NOMO-1 (cell line): ENCODE results near the gene PITPNC1.
"Not testable (repeated sequence)": the region's sequence is repeated elsewhere in the genome, so short reads cannot be mapped to it uniquely, and the experiment has no call there.

Experiments
- DNase-seq, 2 experiments: peaks; one replicate each; lab custom pipeline; 2025; ENCODE audit not compliant: unreplicated experiment in 2 of 2; lab: John Stamatoyannopoulos, UW

The PITPNC1 gene

GRCh38 chr17:67430515-67430914, 53.4 kb downstream of the PITPNC1 start:
- DNase-seq, result not testable (repeated sequence)

- DNase-seq, result peak; percentile 81 to 94
These were observed 54.4 kb downstream of the PITPNC1 start for GRCh38 chr17:67431249-67432015.

GRCh38 chr17:67433248-67433924, 56.3 kb downstream of the PITPNC1 start:
- no peak for DNase-seq

GRCh38 chr17:67434061-67434525, 57.0 kb downstream of the PITPNC1 start:
- DNase-seq, result peak; percentile 88 to 92

GRCh38 chr17:67435122-67435521, 58.0 kb downstream of the PITPNC1 start:
- peak; percentile 88 to 97 for DNase-seq

GRCh38 chr17:67435786-67436185, 58.7 kb downstream of the PITPNC1 start:
- DNase-seq, result no peak

- no peak for DNase-seq
These were observed 59.2 kb downstream of the PITPNC1 start for GRCh38 chr17:67436233-67436632.

GRCh38 chr17:67438667-67439066, 61.6 kb downstream of the PITPNC1 start:
- no peak for DNase-seq

GRCh38 chr17:67439269-67439668, 62.2 kb downstream of the PITPNC1 start:
- no peak for DNase-seq

- peak in 1 of 2 experiments; percentile 31 for DNase-seq
These were observed 63.4 kb downstream of the PITPNC1 start for GRCh38 chr17:67440277-67441051.

GRCh38 chr17:67441052-67441895, 64.2 kb downstream of the PITPNC1 start:
- DNase-seq, result peak; percentile 28 to 73

GRCh38 chr17:67441896-67442219, 64.8 kb downstream of the PITPNC1 start:
- DNase-seq, result no peak

GRCh38 chr17:67442787-67443624, 65.9 kb downstream of the PITPNC1 start:
- DNase-seq, result no peak

- DNase-seq, result no peak
These were observed 67.0 kb downstream of the PITPNC1 start for GRCh38 chr17:67443931-67444595.

- no peak for DNase-seq
These were observed 71.4 kb downstream of the PITPNC1 start for GRCh38 chr17:67448449-67448848.

GRCh38 chr17:67449065-67449464, 72.0 kb downstream of the PITPNC1 start:
- DNase-seq, result no peak

GRCh38 chr17:67449845-67450755, 73.0 kb downstream of the PITPNC1 start:
- no peak for DNase-seq
